Neural progenitor cell (in vitro differentiated cells): ENCODE results near the gene SLC5A3.

Experiments
- CTCF ChIP-seq: fragments of 200-600 bp; sonication (generic); IDR thresholded peaks from 2 replicates; pipeline ENCODE4 v1.5.1; 2017; ENCODE audit warnings: antibody characterized with exemption, mild to moderate bottlenecking
- EZH2 ChIP-seq: fragments of 200-600 bp; sonication (generic); IDR thresholded peaks from 2 replicates; pipeline ENCODE4 v1.6.1; 2017; ENCODE audit warnings: antibody characterized with exemption, mild to moderate bottlenecking, moderate library complexity
- EZH2phosphoT487 ChIP-seq: fragments of 200-600 bp; sonication (generic); IDR thresholded peaks from 2 replicates; pipeline ENCODE4 v1.6.1; 2017; ENCODE audit warnings: antibody characterized with exemption

- TF ChIP-seq CTCF, result no peak
- no peak for TF ChIP-seq EZH2
- no peak for TF ChIP-seq EZH2phosphoT487
Measured at GRCh38 chr21:34113842-34114241, 40.5 kb downstream of the SLC5A3 start.
